Colonic mucosa (tissue), 4 donors: Measurements from ENCODE around the gene SS18. TPM values are rescaled to one million over a fixed set of nuclear protein-coding genes. Genes with fewer than 3 reads are reported as not detected.

ENCODE experiments used
- DNase-seq: peaks from one replicate; pipeline ENCODE4 v3.0.0-alpha.2; 2020
- H3K27ac ChIP-seq: fragments of 200-600 bp; one replicate; pipeline ENCODE4 v1.8.0; 2021
- H3K27me3 ChIP-seq: fragments of 200-600 bp; one replicate; pipeline ENCODE4 v1.8.0; 2021
- H3K36me3 ChIP-seq: fragments of 200-600 bp; one replicate; pipeline ENCODE4 v1.8.0; 2021
- H3K4me1 ChIP-seq: fragments of 200-600 bp; one replicate; pipeline ENCODE4 v1.8.0; 2021; ENCODE audit warnings: mild to moderate bottlenecking
- H3K4me3 ChIP-seq: fragments of 200-600 bp; one replicate; pipeline ENCODE4 v1.8.0; 2021
- H3K9ac ChIP-seq, 2 donors: one replicate each; pipeline ENCODE4 v1.7.0; 2013; ENCODE audit warnings: control low read depth in 2 of 2, low read depth in 2 of 2, low read length in 2 of 2
- H3K9me3 ChIP-seq: fragments of 200-600 bp; one replicate; pipeline ENCODE4 v1.8.0; 2021
- CTCF ChIP-seq: fragments of 200-600 bp; IDR thresholded peaks from one replicate; pipeline ENCODE4 v1.8.0; 2022; ENCODE audit warnings: antibody characterized with exemption, mild to moderate bottlenecking
- intact Hi-C: fragments of 100-400 bp; cut with DNase I; formaldehyde crosslinking; loops from one replicate; pipeline ENCODE4 v1.14.1; 2022
- total RNA-seq, 2 donors: library from RNA; stranded (reverse); fragmentation: NEBNext Ultra II Directional in 1 of 2; extraction: Animal tissue kit (Norgen Biotek cat#: 25700) in 1 of 2; gene quantifications; one replicate each; pipeline ENCODE4 v1.2.1, GENCODE V29; 2021
- donor health status: healthy.
- donor health status: DM: no; HTN: no; CAD: no.
- donor health status: DM: no; HTN: no; CAD: no.

The SS18 gene
- total RNA-seq, 2 donors from 2014 or later = 41.9 to 43.9 TPM

- DNase-seq = no peak
- H3K27me3 ChIP-seq = no peaks in the 10 kb centered on the region
- no peak for TF ChIP-seq CTCF
- no peak overlapping the region for H3K9ac ChIP-seq
- intact Hi-C loops = no loop called here
- no peak overlapping the region for H3K4me3 ChIP-seq
- H3K36me3 ChIP-seq = no peaks in the 10 kb centered on the region
- H3K4me1 ChIP-seq = no peaks in the 10 kb centered on the region
- no peaks in the 10 kb centered on the region for H3K9me3 ChIP-seq
- no peak overlapping the region for H3K27ac ChIP-seq
Measured at GRCh38 chr18:25976554-25976953, 113.9 kb downstream of the SS18 start.

GRCh38 chr18:25974630-25975077 is 115.8 kb downstream of the SS18 start:
- Histone ChIP-seq H3K36me3 (no peaks in the 10 kb centered on the region), H3K9me3 (no peaks in the 10 kb centered on the region), H3K27me3 (no peaks in the 10 kb centered on the region), H3K27ac (no peak overlapping the region), H3K9ac (no peak overlapping the region), H3K4me3 (no peak overlapping the region), H3K4me1 (no peaks in the 10 kb centered on the region)
- DNase-seq = no peak
- intact Hi-C loops = no loop called here
- TF ChIP-seq CTCF = no peak

Other genes with a start within 250 kb of the SS18 start
- not detected for gene PSMA8, start 43.3 kb upstream of the SS18 start, total RNA-seq
- gene TAF4B, start 135.8 kb upstream of the SS18 start, total RNA-seq = 1 to 10 TPM; 2.5 to 2.7 TPM